GM21447 (cell line): ENCODE measurements around the gene E2F1.

Experiments used
- ATAC-seq: cut with Tn5 transposase; IDR thresholded peaks from one replicate; pipeline ENCODE4 v1.9.1; 2021; ENCODE audit not compliant: unreplicated experiment

Gene E2F1, protein sequence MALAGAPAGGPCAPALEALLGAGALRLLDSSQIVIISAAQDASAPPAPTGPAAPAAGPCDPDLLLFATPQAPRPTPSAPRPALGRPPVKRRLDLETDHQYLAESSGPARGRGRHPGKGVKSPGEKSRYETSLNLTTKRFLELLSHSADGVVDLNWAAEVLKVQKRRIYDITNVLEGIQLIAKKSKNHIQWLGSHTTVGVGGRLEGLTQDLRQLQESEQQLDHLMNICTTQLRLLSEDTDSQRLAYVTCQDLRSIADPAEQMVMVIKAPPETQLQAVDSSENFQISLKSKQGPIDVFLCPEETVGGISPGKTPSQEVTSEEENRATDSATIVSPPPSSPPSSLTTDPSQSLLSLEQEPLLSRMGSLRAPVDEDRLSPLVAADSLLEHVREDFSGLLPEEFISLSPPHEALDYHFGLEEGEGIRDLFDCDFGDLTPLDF

DNA sequence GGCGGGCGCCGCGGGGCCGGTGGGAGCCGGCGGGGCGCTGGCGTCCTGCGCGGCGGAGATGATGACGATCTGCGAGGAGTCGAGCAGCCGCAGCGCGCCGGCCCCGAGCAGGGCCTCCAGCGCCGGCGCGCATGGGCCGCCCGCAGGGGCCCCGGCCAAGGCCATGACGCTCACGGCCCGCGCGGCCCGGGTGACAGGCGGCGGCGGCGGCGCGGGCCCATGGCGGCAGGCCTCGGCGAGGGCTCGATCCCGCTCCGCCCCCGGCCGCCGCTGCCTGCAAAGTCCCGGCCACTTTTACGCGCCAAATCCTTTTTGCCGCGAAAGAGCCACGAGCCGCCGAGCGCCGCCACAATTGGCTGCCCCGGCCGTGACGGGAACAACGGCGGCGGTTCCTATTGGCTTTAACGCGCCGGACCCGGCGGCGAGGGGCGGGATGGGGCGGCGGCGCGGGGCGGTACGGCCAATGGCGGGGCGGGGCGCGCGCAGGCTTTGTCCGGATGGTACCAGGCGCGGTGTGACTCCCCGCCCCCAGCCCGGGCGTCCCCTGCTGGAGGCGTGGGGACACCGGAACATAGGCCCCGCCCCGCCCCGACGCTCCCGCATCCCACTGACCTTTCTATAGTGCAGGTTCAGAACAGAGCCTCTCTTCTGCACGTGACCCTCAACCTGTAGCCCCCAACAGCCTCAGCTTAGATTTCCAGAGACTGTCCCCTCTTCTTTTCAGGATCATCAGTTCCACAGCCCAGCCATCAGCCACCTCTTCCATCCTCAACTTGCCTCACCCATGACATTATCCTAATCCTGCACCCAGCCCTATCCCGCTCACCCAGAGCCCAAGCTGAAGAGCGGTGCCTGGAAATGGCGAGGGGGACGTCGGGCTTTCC, at the start of gene E2F1:
E2F1 (minus strand) TSS at position 286 of the 884 bp plus-strand sequence; CDS start at position 165, 121 bp downstream.
- peak; percentile 63 for ATAC-seq

DNA sequence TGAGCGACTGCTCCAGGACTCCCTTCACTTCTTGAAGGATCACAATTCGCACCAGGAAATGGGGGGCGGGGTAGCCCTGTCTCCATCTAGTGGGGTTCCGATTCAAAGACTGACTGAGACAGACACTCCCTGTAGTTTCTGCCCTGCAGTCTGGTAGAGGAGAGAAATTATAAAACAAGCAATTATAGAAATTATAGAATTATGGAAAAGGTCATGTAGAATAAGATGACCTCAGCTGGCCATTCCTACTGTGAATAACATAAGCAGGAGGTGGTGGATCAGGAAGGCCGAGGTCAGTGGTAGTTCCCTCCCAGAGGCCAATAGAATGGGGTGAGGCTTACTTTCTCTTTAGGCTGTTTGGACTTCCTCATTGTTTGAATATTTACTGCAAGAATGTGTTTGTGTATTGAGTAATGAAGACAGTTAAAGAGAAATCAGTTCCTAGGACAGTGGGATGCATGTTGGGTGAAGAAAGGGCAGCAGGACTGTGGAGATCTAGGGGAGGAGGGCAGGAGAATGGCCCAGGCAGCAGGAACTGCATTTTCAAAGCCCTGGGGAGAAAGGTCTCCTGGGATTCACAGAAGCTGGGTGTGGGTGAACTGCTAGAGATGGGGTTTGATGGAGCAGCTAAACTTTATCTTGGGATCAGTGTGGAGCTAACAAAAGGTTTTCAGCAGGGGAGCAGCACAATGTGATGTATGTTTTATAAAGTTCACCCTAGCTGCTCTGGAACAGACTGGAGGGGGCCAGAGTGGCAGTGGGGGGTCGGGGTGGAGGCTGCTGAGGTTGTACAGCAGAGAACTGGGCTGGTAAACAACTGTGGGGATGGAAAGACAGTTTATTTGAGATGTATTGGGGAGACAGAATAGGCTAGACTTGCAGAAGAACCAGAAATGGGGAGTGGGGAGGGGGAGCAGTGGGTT, 47.7 kb upstream of the E2F1 start:
- no peak for ATAC-seq

DNA sequence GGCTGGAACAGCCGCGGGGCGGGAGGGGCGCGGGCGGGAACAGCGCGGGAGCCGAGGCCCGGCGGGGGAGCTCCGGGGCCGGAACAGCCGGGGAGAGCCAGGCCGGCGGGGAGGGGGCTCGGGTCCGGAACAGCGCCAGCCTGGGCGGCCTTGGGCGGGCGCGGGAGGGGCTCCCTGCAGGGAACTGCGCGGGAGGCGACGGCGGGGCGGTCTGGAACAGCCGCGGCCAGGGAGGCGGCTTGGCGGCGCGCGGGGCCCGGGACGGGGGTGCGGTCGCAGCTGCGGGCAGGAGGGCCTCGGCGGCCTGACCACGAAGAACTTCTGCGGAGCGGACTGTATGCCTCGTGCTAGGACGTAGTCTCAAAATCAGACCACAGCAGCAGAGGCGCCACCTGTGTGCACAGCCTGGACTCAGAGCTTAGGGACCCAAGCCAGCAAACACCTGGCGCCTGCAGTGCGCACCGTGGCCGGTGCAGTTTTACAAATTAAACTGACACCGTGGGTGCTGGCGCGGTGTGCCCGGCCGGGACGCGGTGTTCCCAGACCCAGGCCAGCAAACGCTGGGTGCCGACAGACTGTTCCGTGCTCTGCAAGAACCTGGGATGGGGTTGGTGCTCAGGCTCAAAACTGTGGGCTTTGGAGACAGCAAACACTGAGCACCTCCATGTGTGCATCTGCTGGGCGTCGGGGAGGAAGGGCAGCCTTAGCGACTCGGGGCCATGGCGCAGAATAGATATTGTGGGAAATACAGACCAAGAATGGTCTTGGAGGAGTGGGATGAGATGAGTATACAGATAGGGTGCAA, 46.2 kb upstream of the E2F1 start:
- peak; percentile 55 for ATAC-seq

DNA sequence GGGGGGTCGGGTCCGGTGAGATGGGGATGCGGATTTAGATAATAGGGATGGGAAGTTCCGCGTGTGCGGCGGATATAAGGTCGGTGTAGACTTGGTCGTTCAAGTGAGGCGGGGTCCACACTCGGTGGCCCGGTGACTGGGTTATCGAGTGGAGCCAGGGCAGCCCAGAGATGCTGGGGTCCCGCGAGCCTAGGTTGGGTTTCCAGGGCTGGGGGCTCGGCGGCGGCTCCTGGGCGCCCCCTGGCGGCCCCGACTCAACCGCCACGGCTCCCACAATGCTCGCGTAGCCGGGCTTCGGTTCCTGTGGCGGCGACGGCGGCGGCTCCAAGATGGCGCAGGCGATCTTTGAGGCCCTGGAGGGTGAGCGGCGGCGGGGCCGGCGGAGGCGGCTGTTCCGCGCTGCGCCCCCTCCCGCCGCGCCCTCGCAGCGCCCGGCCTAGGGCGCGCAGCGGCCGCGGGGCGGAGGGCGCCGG, 45.5 kb upstream of the E2F1 start, which contains the start of gene ZNF341:
ZNF341 (plus strand) TSS at position 304 of the 473 bp plus-strand sequence; CDS start at position 330, 26 bp downstream.
- ATAC-seq: peak; percentile 60

DNA sequence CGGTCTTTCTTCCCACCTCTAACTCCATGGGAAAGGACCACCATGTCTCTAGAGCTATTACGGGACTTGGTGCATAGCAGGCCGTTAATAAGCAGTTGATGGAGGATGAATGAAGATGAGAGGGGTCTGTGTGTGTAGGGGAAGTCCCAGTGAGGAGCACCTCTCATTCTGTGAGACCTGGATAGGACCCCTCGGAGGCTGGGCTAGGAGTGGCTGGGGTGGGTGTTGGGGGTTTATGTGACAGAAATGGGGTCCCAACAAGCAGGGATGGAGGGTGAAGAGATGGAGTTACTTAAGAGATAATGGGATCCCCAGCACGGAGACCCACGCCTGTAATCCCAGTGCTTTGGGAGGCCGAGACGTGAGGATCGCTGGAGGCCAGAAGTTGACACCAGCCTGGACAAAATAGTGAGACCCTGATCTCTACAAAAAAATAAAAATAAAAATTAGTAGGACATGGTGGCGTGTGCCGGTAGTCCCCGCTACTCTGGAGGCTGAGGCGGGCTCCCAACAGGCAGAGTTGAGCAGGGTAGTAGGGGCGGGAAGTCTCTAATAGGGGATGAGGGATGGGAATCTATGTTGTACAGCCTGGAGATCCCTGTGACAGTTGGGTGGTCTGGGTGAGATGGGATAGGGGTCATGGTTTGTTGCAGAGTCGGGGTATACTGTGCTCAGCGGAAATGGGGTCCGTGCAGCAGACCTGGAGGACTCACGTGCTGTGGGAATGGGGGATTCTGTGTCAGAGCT, 44.9 kb upstream of the E2F1 start:
- no peak for ATAC-seq

DNA sequence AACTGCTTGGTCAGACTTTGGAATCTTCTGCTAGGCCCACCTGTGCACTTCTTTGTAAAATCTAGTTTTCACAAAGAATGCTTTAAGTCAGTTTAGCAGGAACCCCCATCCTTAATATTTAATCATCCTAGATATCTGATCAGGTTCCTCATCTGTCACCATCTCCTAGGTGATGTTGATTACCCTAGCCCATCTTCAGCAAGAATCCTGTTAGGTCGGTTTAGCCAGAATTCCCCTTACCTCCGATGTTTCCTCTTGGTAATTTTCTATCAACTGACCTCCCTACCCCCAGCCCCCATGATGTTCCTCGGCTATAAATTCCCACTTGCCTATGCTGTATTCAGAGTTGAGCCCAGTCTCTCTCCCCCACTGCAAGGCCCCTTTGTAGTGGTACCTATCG, 42.9 kb upstream of the E2F1 start:
- ATAC-seq: no peak

DNA sequence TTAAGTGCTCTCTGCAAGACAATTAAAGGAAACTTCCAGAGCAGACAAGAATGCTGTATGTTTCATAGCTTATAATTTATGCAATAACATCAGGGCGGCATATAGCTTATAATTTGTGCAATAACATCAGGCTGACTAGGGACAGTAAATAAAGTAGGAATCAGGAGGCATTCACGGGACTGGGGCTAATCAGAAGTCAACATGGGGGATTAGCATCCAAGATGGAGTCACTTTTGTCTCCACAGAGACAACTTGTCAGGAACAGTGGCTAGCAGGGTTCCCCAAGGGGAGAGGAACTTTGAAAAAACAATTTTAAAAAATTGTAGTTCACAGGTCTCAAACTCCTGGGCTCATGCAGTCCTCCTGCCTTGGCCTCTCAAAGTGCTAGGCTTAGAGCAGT, 42.3 kb upstream of the E2F1 start:
- no peak for ATAC-seq

DNA sequence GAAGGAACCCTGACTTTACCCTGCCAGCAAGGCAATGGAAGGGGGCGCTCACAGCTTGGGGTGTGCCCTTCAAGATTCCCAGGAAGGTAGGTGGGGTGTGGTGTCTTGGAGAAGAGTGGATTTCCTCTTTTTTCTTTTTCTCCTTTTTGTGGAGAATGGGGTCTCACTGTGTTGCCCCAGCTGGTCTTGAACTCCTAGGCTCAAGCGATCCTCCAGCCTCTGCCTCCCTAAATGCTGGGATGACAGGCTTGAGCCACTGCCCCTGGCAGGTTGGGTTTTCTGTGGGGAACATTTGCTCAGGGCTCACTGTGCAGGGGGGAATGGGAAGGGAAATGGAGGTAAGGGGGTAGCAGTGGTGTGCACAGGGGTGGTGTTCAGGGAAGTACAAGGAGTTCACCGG, 41.6 kb upstream of the E2F1 start:
- no peak for ATAC-seq

DNA sequence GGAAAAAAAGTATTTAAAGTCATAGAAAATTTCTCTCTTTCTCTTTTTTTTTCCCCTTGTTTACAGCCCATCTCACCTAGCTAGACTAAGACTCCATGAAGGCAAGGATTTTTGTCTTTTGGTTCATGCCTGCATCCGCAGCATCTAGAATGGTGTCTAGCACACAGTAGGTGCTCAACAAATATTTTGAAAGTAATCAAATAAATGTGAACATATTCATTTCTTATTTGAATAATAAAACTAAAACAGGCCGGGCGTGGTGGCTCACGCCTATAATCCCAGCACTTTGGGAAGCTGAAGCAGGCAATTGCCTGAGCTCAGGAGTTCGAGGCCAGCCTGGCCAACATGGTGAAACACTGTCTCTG, 40.9 kb upstream of the E2F1 start:
- ATAC-seq: no peak

DNA sequence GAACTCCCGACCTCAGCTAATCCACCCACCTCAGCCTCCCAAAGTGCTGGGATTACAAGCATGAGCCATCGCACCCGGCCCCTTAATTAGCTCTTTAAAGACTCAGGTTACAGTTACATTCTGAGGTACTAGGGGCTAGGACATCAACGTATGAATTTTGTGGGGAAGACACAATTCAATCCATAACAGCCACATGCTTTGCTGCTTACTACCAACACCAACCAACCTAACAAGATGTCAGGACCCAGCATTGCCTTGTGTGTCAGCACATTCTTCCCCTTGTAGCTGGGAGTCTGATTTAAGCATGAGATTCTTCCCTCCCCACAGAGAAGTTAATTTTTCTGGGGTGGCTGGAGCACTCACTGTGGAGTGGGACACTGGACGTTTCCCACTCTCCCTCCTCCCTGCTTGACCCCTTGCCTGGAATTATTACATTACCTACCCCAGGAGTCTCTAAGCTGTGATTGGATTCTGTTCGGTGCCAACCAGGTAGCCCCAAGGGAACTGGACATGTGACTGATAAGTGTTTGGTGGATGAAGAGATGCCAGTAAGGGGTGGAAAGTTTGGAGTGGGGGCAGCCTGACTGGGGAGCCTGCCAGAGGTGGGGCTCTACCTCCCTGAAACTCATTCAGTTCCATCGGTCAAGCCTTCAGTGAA, 39.6 kb upstream of the E2F1 start:
- ATAC-seq: no peak

DNA sequence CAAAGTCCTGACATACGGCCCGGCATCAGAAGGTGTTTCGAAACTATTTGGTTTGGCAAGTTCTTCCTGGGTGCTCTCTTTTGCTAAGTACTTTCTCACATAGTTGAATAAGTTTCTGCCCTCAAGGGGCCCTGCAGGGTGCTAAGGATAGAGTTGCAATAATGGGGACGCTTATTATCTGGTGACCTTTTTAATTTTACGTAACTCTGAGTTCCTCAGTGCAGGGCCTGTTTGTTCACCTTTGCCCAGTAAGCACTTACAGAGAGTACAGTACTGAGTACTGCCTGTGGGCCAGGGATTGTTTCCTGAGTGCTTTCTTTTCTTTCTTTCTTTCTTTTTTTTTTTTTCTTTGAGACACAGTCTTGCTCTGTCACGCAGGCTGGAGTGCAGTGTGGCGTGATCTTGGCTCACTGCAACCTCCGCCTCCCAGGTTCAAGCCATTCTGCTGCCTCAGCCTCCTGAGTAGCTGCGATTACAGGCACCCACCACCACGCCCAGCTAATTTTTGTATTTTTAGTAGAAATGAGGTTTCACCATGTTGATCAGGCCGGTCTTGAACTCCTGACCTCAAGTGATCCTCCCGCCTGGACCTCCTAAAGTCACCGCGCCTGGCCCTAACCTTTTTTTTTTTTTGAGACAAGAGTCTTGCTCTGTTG, 38.4 kb upstream of the E2F1 start:
- ATAC-seq: no peak

DNA sequence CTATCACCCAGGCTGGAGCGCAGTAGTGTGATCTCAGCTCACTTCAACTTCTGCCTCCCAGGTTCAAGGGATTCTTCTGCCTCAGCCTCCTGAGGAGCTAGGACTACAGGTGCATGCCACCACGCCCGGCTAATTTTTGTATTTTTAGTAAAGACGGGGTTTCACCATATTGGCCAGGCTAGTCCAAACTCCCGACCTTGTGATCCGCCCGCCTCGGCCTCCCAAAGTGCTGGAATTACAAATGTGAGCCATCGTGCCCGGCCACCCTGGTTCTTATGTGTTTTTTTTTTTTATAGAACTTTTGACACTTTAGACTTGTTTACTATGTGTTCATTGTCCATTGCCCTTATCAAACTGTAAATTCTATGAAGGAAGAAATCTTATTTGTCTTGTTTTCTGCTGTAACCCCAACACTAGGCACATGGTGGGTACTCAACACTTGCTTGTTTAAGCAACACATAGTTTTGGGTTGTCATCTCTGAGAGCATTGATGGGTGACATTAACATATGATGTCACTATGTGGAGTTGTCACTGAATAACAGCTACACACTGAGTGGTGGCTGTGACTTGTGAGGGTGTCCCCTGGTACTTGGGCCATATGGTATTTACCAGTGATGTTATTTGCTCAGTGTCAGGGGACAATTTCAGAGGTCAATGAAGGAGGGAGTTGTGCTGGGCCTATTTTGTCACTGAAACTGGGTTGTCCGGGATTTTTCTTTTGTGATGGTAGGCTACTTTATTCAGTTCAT, 35.4 kb upstream of the E2F1 start:
- ATAC-seq: no peak

DNA sequence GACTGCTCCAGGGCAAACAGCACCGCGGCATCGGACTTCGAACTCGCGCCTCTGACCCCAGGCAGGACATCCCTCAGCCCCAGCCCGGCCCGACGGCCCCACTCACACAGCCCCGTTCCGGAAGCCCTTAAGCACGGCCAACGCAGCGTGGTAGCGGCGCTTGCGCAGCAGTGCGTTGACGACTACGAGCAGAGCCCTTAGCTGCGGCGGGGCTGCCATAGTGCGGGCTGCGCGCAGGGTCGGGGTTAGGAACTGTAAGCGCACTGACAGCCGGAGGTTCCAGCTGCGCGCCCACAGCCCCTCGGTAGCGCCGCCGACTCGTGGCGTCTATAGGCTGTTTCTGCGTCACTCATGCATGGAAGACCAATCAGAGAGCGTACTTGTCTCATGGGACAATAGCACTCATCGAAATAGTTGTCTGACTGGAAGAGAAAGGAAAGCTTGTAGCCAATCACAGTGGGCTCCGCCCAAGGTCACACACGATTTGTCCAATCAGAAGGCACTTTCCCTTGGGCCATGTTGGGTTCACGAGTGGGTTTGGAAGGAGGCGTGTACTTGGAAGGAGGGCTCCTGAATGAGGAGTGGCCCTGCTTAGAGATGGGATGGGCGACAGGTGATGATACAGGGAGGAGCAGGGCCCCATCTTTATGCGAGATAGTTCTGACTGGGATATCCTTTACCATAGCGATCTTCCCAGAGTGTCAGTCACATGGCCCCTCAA, 34.0 kb upstream of the E2F1 start, which contains the start of gene PXMP4:
PXMP4 (minus strand) TSS at position 322 of the 721 bp plus-strand sequence; CDS start at position 219, 103 bp downstream.
- ATAC-seq: peak; percentile 96

DNA sequence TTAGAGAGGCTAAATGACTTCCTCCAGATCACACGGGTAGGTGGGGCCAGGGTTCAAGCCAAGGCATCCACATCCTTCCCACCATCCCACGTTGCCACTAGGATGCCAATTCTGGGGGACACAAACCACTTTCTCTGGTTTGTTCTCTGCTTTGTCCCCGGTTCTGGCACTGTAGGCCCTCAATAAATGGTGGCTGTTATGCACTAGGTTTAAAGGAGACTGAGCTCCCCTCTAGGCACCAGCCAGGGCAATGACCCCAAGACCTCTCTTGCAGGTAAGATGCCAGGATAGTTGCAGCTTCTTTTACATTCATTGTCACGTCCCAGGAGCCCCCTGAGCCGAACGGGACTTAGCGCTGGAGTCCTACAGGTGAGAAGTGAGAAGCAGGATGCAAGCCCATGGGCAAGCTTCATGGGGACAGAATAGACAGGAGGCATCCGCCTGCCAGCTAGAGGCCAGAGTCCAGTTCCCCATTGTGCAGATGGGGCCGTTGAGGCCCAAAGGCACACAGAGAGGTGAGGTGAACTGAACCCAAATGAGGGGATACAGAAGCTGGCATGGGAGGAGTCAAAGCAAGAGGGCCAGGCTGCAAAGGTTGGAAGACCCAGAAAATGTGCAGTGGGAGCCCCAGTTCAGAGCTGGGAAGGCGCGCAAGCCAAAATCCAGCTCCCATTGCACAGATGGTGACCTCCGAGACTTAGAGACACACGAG, 33.2 kb upstream of the E2F1 start:
- ATAC-seq: no peak

DNA sequence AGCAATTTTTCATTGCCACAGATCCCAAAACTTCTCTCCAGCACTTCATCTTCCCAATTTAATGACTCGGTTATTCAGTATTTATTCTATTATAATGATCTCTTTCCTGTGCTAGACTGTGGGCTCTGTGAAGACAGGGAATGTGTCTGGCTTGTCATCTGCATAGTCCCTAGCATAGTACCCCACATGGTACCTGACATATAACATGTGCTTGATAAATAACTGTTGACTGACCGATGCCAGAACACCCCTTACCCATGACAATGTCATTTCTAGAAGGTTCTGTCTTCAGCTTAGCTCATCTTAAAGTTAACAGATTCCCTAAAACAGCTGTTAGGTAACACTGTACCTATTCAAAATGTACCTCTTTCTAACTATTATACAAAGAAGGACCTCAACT, 30.3 kb upstream of the E2F1 start:
- no peak for ATAC-seq

DNA sequence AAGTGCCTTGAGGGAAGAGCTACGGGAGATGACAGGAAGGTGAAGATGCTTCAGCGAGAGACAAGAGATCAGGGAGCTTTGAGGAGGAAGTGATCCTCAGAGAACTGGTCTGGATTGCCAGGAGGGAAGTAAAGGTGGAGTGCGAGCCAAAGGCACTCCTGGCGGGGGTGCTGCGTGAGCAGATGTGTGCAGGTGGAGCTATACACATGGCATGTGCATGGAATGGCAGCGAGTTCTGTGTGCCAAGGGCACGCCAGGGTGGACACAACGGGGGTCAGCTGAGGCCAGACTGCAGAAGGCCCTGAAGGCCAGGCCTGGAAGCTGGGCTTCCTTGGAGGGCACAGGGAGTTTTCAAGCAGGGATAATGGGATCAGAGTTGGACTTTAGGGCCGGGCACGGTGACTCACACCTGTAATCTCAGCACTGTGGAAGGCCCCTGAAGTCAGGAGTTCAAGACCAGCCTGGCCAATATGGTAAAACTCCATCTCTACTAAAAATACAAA, 27.7 kb upstream of the E2F1 start:
- no peak for ATAC-seq
